Hepatic stellate cell (primary cell): ENCODE results near the gene HIBCH.
"Not testable (repeated sequence)": the region's sequence is repeated elsewhere in the genome, so short reads cannot be mapped to it uniquely, and the experiment has no call there.

Experiments
- DNase-seq: peaks from one replicate; pipeline ENCODE4 v3.0.0; 2011; ENCODE audit warnings: low spot score

HIBCH gene, protein sequence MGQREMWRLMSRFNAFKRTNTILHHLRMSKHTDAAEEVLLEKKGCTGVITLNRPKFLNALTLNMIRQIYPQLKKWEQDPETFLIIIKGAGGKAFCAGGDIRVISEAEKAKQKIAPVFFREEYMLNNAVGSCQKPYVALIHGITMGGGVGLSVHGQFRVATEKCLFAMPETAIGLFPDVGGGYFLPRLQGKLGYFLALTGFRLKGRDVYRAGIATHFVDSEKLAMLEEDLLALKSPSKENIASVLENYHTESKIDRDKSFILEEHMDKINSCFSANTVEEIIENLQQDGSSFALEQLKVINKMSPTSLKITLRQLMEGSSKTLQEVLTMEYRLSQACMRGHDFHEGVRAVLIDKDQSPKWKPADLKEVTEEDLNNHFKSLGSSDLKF

DNA sequence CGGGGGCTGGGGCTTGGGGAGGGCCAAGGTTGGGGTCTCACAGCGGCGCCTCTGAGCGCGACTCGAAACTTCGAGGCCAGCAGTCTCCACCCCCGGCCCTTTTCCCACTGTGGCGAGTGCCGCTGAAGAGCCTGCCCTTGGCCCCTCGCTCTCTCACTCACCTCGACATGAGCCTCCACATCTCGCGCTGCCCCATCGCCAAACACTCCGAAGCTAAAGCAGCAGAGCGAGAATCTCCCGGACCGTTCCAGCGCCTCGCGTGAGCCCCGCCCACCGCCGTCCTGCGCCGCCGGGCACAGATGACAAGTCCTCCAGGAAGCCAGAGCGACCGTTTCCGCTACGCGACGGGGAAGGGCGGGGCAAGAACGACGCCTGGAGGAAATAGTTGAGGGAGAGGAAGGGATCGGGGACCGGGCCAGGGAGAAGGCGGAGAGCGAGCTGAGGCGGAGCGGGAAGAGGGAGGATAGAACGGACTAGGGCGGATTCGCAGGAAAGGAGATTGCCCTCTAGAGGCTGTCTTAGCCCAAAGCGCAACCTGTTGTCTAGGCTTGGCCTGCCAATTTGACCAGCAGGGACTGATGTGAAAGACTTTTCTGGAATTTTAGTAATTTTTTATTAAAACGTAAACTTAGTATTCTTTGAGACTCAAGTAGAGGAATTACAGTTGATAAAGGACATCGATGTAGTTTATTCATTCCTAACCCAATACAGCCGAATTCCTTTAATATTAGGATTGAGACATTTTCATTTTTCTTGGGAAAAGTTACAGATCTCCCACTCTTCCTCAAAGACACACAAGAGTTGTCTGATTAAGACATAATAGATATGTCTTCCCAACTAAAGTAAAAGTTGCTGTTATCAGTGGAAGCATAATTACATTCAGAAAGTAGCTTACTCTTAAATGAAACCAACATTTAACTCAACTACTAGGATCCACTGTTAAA, at the start of gene HIBCH:
Gene HIBCH (minus strand): TSS at position 272 of the 944 bp plus-strand sequence. CDS start 76 bp downstream, at position 196.
- DNase-seq: peak; percentile 81

DNA sequence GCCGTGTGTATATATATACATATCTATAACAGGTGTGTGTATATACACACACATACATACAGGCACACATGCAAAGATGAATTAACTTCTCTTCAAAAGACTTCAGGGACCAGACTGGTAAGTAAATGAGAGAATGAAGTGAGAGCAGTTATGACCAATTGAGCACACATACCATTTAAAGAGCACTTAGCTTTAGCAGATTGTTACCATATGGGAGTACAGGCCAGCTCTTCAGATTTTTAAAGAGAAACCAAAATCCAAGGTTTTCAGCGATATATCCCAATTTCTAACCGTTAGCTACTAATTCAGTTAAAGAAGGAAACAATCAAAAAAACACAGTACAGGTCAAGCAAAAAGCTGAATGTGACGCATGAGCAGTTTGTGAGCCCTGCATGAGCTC, 47.5 kb upstream of the HIBCH start:
- no peak for DNase-seq

GRCh38 chr2:190366248-190366753, 46.7 kb upstream of the HIBCH start:
- no peak for DNase-seq

DNA sequence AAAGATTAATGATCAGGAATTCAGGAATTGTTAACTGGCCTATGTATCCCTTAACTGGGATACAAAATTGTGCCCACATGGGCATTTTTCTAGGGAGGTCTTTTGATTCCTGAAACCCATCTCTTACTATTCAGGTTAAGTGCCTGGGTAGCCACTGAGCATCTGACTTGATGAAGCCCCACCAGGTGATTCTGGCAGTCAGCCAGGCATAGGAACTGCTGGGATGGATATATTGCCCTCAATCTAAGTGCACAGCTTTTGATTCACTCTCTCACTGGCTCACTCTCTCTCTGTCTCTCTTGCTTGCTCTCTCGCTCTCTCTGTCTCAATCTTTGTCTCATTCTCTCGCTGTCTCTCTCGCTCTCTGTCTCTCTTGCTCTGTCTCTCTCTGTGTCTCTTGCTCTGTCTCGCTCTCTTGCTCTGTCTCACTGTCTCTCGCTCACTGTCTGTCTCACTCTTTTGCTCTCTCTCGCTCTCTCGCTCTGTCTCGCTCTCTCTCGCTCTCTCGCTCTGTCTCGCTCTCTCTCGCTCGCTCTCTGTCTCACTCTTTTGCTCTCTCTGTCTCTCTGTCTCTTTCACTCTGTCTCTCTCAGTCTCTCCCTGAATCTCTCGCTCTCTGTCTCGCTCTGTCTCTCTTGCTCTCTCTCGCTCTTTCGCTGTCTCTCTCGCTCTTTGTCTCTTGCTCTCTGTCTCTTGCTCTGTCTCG, 46.0 kb upstream of the HIBCH start:
- no peak for DNase-seq

GRCh38 chr2:190362894-190363293, 43.3 kb upstream of the HIBCH start:
- no peak for DNase-seq

DNA sequence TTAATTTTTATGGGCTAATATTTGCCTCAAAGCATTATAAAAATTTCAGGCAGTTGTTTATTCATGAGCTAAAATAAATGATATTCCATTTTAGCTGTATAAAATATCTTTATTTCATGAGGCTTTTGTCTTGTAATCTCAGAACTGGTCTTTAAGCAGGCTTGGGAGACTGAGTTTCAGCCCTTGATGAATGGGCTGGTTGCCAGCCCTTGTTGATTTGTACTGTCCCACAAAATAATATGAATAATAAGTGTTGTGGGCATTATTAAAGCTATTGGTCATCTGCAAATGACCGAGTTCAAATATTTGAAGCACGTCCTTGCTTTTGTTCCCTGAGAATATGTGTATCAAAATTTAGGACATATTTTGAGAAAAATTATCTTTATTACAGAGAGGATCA, 41.9 kb upstream of the HIBCH start:
- no peak for DNase-seq

- DNase-seq: no peak
Observed at GRCh38 chr2:190360965-190361364, 41.3 kb upstream of the HIBCH start.

GRCh38 chr2:190360561-190360960, 40.9 kb upstream of the HIBCH start:
- DNase-seq: no peak

- DNase-seq: not testable (repeated sequence)
Observed at GRCh38 chr2:190358655-190359448, 39.2 kb upstream of the HIBCH start.

- DNase-seq: no peak
Observed at GRCh38 chr2:190357600-190357999, 38.0 kb upstream of the HIBCH start.

GRCh38 chr2:190355968-190356644, 36.5 kb upstream of the HIBCH start:
- DNase-seq: no peak

- DNase-seq: no peak
Observed at GRCh38 chr2:190354003-190354690, 34.5 kb upstream of the HIBCH start.

- DNase-seq: no peak
Observed at GRCh38 chr2:190353537-190353899, 33.9 kb upstream of the HIBCH start.

DNA sequence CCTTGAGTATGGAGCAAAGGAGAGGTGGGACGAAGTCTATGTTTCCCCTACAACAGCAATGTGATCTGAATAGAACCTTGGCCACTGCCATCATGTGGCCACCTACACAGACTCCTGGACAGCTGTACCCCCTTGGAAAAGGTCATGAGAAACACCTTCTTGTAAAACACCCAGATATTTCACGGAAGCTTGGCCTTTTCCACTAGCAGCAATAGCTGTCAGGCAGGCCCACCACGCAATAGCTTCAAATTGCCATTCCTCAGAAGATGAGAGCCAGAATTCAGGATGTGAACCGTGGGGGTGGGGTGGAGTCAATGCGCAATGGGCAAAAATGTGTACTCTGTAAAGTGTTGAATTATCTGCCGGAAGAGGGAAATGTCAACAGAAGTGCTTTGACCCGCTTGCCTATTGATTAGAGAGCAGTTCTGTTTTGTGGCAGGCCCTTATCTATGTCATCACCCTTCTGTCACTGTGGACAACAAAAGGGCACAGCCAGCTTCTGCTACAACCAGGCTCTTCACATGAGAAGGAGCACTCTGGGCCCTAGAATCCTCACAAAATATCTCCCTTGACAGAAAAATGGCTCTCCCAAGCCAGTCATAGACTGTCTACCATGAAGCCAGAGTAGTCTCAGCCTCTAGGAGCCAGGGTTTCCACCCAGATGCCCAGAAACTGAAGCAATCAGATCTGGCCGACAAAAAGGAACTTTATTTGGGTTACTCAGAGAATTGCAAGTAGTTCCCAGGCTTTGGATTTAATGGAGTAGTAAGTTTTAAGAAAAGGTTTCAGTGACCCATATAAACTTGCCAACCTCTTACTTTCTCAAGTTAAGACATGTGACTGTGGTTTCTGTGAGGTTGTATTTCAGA, 33.3 kb upstream of the HIBCH start:
- DNase-seq: no peak

GRCh38 chr2:190351955-190352354, 32.3 kb upstream of the HIBCH start:
- DNase-seq: no peak

DNA sequence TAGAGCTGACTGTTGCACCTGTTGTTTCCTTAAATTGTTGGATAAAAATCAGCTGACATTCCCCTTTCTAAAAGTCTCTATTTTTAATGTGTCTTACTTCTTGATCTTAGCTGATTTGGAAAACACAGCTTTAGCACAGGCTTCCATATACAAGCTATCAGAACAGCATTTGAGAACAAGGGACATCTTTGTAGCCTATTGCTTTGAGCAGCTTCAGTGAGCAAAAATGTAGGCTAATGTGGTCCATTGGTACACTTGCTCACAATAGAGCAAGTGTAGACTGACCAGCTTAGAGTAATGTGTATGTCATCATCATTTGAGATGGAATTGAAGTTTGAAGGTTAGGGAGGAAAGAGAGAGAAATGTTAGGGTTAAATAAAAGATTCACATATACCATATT, 30.7 kb upstream of the HIBCH start:
- DNase-seq: no peak

DNA sequence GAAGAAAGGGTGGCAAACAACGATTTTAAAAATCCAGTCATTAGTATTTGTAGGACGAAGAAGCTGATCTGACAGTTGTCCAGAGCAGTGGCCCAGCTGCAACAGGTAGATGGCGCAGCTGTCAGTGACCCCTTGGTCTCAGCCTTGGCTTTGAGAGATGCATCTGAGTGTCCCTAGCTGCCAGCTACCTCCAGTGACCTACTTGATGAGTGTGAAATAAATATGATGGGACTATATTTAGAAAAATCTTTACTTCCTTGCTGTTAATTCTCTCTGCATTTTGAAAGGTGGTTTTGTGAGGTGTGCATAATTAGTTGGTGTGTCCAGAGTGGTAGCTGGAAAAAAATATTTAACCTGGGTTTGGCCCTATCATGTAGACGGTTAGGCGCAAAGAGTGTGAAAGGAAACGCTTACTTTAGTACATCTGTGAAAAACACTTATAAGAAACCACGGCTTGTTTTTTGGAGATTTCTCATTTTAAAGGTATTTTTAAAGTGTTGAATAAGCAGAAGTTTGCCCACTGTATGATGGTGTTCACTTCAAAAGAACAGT, 24.7 kb upstream of the HIBCH start:
- no peak for DNase-seq

GRCh38 chr2:190343536-190344275, 24.1 kb upstream of the HIBCH start, which contains the start of gene INPP1:
TSS of gene INPP1 (plus strand) at chr2:190343589. CDS start at chr2:190360103, 16,514 bp downstream.
- peak; percentile 64 for DNase-seq
